Right lobe of liver (tissue), 4 donors: ENCODE results near the gene EPHA2.

Experiments
- POLR2A ChIP-seq: fragments of 450-650 bp; IDR thresholded peaks from one replicate; pipeline ENCODE4 v1.6.1; 2017; ENCODE audit warnings: antibody characterized with exemption, mild to moderate bottlenecking
- TF ChIP-seq, protein P1 (sequence below), 4 donors: fragments of 200-600 bp in 3 of 4; fragments of 450-650 bp in 1 of 4; IDR thresholded peaks; one replicate each; pipeline versions ENCODE4 v1.5.1 to v1.8.0; 2016 to 2022; ENCODE audit warnings: antibody characterized with exemption in 4 of 4, mild to moderate bottlenecking in 2 of 4
- donor health status: DM: no; HTN: no; CAD: no.
- donor health status: DM: no; HTN: no; CAD: no.
- donor health status: DM: no; HTN: yes; CAD: no.

DNA sequence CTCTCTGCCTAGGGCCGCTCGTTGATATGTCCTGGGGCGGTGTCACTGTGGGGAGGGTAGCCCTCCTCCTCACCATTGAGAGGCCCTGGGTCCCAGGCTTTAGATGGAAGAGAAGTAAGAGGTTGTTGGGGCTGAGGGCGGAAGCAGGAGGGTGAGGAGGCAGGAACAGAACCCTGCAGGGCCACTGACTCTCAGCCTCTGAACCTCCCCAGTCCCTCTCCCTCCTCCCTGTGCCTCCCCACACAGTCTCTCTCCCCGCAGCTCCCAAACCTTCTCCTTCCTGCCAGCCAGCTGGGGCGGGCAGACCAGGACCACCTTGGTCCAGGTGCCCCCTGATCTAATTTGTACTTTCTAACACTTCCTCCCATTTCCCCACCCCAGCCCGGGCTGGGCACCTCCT, 68.1 kb downstream of the EPHA2 start:
- no peak for TF ChIP-seq POLR2A
- TF ChIP-seq, protein P1, sequence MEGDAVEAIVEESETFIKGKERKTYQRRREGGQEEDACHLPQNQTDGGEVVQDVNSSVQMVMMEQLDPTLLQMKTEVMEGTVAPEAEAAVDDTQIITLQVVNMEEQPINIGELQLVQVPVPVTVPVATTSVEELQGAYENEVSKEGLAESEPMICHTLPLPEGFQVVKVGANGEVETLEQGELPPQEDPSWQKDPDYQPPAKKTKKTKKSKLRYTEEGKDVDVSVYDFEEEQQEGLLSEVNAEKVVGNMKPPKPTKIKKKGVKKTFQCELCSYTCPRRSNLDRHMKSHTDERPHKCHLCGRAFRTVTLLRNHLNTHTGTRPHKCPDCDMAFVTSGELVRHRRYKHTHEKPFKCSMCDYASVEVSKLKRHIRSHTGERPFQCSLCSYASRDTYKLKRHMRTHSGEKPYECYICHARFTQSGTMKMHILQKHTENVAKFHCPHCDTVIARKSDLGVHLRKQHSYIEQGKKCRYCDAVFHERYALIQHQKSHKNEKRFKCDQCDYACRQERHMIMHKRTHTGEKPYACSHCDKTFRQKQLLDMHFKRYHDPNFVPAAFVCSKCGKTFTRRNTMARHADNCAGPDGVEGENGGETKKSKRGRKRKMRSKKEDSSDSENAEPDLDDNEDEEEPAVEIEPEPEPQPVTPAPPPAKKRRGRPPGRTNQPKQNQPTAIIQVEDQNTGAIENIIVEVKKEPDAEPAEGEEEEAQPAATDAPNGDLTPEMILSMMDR (IDR thresholded peaks at IDR 0.05): no peak
